NCI-H1105 treated with DMSO at 0.1 percent for 48 hours (cell line): ENCODE data around the gene ZP2.
"Not testable (repeated sequence)": the region's sequence is repeated elsewhere in the genome, so short reads cannot be mapped to it uniquely, and the experiment has no call there.

Experiments
- DNase-seq: peaks from one replicate; lab custom pipeline; 2025; lab: John Stamatoyannopoulos, UW

The ZP2 gene

GRCh38 chr16:21214086-21214485 lies 2.7 kb upstream of the ZP2 start:
- DNase-seq = no peak

GRCh38 chr16:21208446-21209230 lies 2.7 kb downstream of the ZP2 start:
- no peak for DNase-seq

- no peak for DNase-seq
These were observed 4.8 kb downstream of the ZP2 start for GRCh38 chr16:21206550-21206949.

GRCh38 chr16:21205303-21205702 lies 6.1 kb downstream of the ZP2 start:
- no peak for DNase-seq

GRCh38 chr16:21203155-21203797 lies 8.1 kb downstream of the ZP2 start:
- no peak for DNase-seq

GRCh38 chr16:21199607-21200218 lies 11.7 kb downstream of the ZP2 start:
- DNase-seq = no peak

- no peak for DNase-seq
These were observed 13.8 kb downstream of the ZP2 start for GRCh38 chr16:21197621-21198020.

- no peak for DNase-seq
These were observed 14.3 kb downstream of the ZP2 start for GRCh38 chr16:21197112-21197511.

- not testable (repeated sequence) for DNase-seq
These were observed 16.0 kb downstream of the ZP2 start for GRCh38 chr16:21195330-21195729.

- DNase-seq = no peak
These were observed 16.5 kb downstream of the ZP2 start for GRCh38 chr16:21194771-21195301.

GRCh38 chr16:21192991-21193390 lies 18.4 kb downstream of the ZP2 start:
- DNase-seq = no peak

- DNase-seq = no peak
These were observed 20.8 kb downstream of the ZP2 start for GRCh38 chr16:21190599-21190998.

- DNase-seq = no peak
These were observed 21.4 kb downstream of the ZP2 start for GRCh38 chr16:21190013-21190412.

GRCh38 chr16:21189311-21189710 lies 22.1 kb downstream of the ZP2 start:
- DNase-seq = no peak

GRCh38 chr16:21186326-21186691 lies 25.1 kb downstream of the ZP2 start:
- DNase-seq = no peak

- DNase-seq = no peak
These were observed 25.6 kb downstream of the ZP2 start for GRCh38 chr16:21185659-21186325.

- no peak for DNase-seq
These were observed 26.5 kb downstream of the ZP2 start for GRCh38 chr16:21184834-21185233.

- DNase-seq = no peak
These were observed 27.4 kb downstream of the ZP2 start for GRCh38 chr16:21183995-21184394.

GRCh38 chr16:21179983-21180365 lies 31.4 kb downstream of the ZP2 start:
- no peak for DNase-seq

GRCh38 chr16:21179126-21179982 lies 32.0 kb downstream of the ZP2 start:
- DNase-seq = no peak

GRCh38 chr16:21175397-21175796 lies 36.0 kb downstream of the ZP2 start:
- no peak for DNase-seq

GRCh38 chr16:21172650-21173049 lies 38.7 kb downstream of the ZP2 start:
- DNase-seq = no peak
